Sigmoid colon (tissue), 7 donors: ENCODE results near the gene POLR2B. TPM values are rescaled to one million over a fixed set of nuclear protein-coding genes. Genes with fewer than 3 reads are reported as not detected.

Experiments
- DNase-seq: peaks from one replicate; pipeline ENCODE4 v3.0.0-alpha.2; 2019
- H3K27ac ChIP-seq, 4 donors: fragments of 200-600 bp; sonication (generic); one replicate each; pipeline ENCODE4 v1.5.1; 2016 to 2019; ENCODE audit warnings: mild to moderate bottlenecking in 1 of 4
- H3K27me3 ChIP-seq, 3 donors: fragments of 200-600 bp; sonication (generic); one replicate each; pipeline ENCODE4 v1.5.1; 2019; ENCODE audit warnings: mild to moderate bottlenecking in 1 of 3
- H3K36me3 ChIP-seq, 4 donors: fragments of 200-600 bp; sonication (generic); one replicate each; pipeline ENCODE4 v1.5.1; 2016 to 2019
- H3K4me1 ChIP-seq, 4 donors: fragments of 200-600 bp; sonication (generic); one replicate each; pipeline ENCODE4 v1.5.1; 2017 to 2019
- H3K4me3 ChIP-seq, 4 donors: fragments of 200-600 bp; sonication (generic); one replicate each; pipeline ENCODE4 v1.5.1; 2017 to 2019; ENCODE audit warnings: mild to moderate bottlenecking in 2 of 4, moderate library complexity in 1 of 4
- H3K9me3 ChIP-seq, 4 donors: fragments of 200-600 bp in 3 of 4; sonication (generic) in 3 of 4; one replicate each; pipeline versions ENCODE4 v1.5.1 to v1.6.1; 2013 to 2019
- CTCF ChIP-seq, 4 experiments: fragments of 450-650 bp in 3 of 4; fragments of 200-600 bp in 1 of 4; IDR thresholded peaks; one replicate each; pipeline ENCODE4 v1.5.1; 2016 to 2019; ENCODE audit warnings: antibody characterized with exemption in 4 of 4, mild to moderate bottlenecking in 3 of 4, moderate library complexity in 2 of 4
- EP300 ChIP-seq, 4 donors: sonication (generic); formaldehyde crosslinking; IDR thresholded peaks; one replicate each; pipeline ENCODE4 v1.6.1; 2017; ENCODE audit warnings: antibody characterized with exemption in 4 of 4
- POLR2A ChIP-seq, 2 donors: fragments of 450-650 bp; IDR thresholded peaks; one replicate each; pipeline ENCODE4 v1.6.1; 2016; ENCODE audit warnings: antibody characterized with exemption in 2 of 2, mild to moderate bottlenecking in 2 of 2, moderate library complexity in 2 of 2
- POLR2AphosphoS5 ChIP-seq, 4 donors: sonication (generic); formaldehyde crosslinking; IDR thresholded peaks; one replicate each; pipeline ENCODE4 v1.6.1; 2017; ENCODE audit warnings: antibody characterized with exemption in 4 of 4
- WGBS, 2 donors: extraction: QIAGEN DNeasy Blood & Tissue Kit; methylation state at CpG; one replicate each; pipeline ENCODE4 v1.1.7; 2013; 5-methylcytosine and 5-hydroxymethylcytosine counted together
- intact Hi-C: fragments of 100-400 bp; cut with DNase I; formaldehyde crosslinking; loops from one replicate; pipeline ENCODE4 v1.15.1; 2023
- polyA plus RNA-seq, 3 donors: library from polyadenylated mRNA; stranded (reverse); fragments of 200-250 nt; gene quantifications; one replicate each; pipeline ENCODE4 v1.2.3, GENCODE V29; 2013
- total RNA-seq, 4 donors: library from RNA; depleted of rRNA; stranded (reverse); fragments of >200 nt; gene quantifications; one replicate each; pipeline ENCODE4 v1.1.0, GENCODE V29; 2016
- donor health status: healthy with polysubstance abuse.
- donor health status: Bipolar disorder and iron deficiency.
- donor health status: healthy.

POLR2B gene
- total and polyA plus RNA-seq, 7 donors, result 21.6 to 87.8 (median 57.6) TPM

- Histone ChIP-seq H3K27me3 (no peaks in the 10 kb centered on the region), H3K4me3 (no peak overlapping the region), H3K4me1 (peaks cover 0 to 14% (median 11%) of the 10 kb centered on the region in 4 donors), H3K36me3 (peaks cover 0 to 54% (median 21%) of the 10 kb centered on the region in 4 donors), H3K9me3 (no peaks in the 10 kb centered on the region), H3K27ac (no peak overlapping the region)
- no peak for TF ChIP-seq POLR2AphosphoS5 (IDR thresholded peaks at IDR 0.05)
- TF ChIP-seq CTCF (IDR thresholded peaks at IDR 0.05), result no peak
- no peak for TF ChIP-seq EP300 (IDR thresholded peaks at IDR 0.05)
- TF ChIP-seq POLR2A (IDR thresholded peaks at IDR 0.05), result no peak
- DNase-seq, result no peak
- intact Hi-C loops, result no loop called here
- WGBS, 2 donors, result 98 to 99% methylated on average over 2 of the region's 2 CpGs
Measured at GRCh38 chr4:56961107-56961500, 17.6 kb upstream of the POLR2B start.

- no peak overlapping the region for H3K4me3 ChIP-seq
- H3K36me3 ChIP-seq, result peaks cover 16 to 75% (median 41%) of the 10 kb centered on the region in 4 donors
- no peak for TF ChIP-seq EP300 (IDR thresholded peaks at IDR 0.05)
- TF ChIP-seq POLR2AphosphoS5 (IDR thresholded peaks at IDR 0.05), result no peak
- no peak for TF ChIP-seq CTCF (IDR thresholded peaks at IDR 0.05)
- TF ChIP-seq POLR2A (IDR thresholded peaks at IDR 0.05), result no peak
- H3K9me3 ChIP-seq, result peaks cover 0 to 5% (median 3%) of the 10 kb centered on the region in 4 donors
- no peak overlapping the region for H3K27ac ChIP-seq
- H3K4me1 ChIP-seq, result peaks cover 0 to 22% (median 19%) of the 10 kb centered on the region in 4 donors
- no peaks in the 10 kb centered on the region for H3K27me3 ChIP-seq
- no peak for DNase-seq
- intact Hi-C loops, result no loop called here
- 92 to 93% methylated on average over 2 of the region's 2 CpGs for WGBS, 2 donors
Measured at GRCh38 chr4:56971383-56971782, 7.3 kb upstream of the POLR2B start.

GRCh38 chr4:56972389-56972788 lies 6.3 kb upstream of the POLR2B start:
- Histone ChIP-seq H3K36me3 (peaks cover 16 to 65% (median 34%) of the 10 kb centered on the region in 4 donors), H3K4me3 (no peak overlapping the region), H3K9me3 (peaks cover 0 to 5% (median 3%) of the 10 kb centered on the region in 4 donors), H3K27ac (no peak overlapping the region), H3K27me3 (no peaks in the 10 kb centered on the region), H3K4me1 (peaks cover 0 to 26% (median 22%) of the 10 kb centered on the region in 4 donors)
- no peak for DNase-seq
- WGBS, 2 donors, result 96% methylated on average over 2 of the region's 2 CpGs
- intact Hi-C loops, result no loop called here
- no peak for TF ChIP-seq POLR2A (IDR thresholded peaks at IDR 0.05)
- TF ChIP-seq EP300 (IDR thresholded peaks at IDR 0.05), result no peak
- no peak for TF ChIP-seq CTCF (IDR thresholded peaks at IDR 0.05)
- TF ChIP-seq POLR2AphosphoS5 (IDR thresholded peaks at IDR 0.05), result no peak

- Histone ChIP-seq H3K27me3 (no peaks in the 10 kb centered on the region), H3K4me3 (no peak overlapping the region), H3K36me3 (peaks cover 16 to 61% (median 33%) of the 10 kb centered on the region in 4 donors), H3K27ac (no peak overlapping the region), H3K4me1 (peaks cover 0 to 26% (median 22%) of the 10 kb centered on the region in 4 donors), H3K9me3 (peaks cover 0 to 5% (median 3%) of the 10 kb centered on the region in 4 donors)
- no peak for TF ChIP-seq POLR2A (IDR thresholded peaks at IDR 0.05)
- TF ChIP-seq CTCF (IDR thresholded peaks at IDR 0.05), result no peak
- TF ChIP-seq POLR2AphosphoS5 (IDR thresholded peaks at IDR 0.05), result no peak
- no peak for TF ChIP-seq EP300 (IDR thresholded peaks at IDR 0.05)
- DNase-seq, result no peak
- intact Hi-C loops, result no loop called here
Measured at GRCh38 chr4:56972809-56973208, 5.9 kb upstream of the POLR2B start.

GRCh38 chr4:56973336-56973735 lies 5.4 kb upstream of the POLR2B start:
- intact Hi-C loops, result no loop called here
- TF ChIP-seq POLR2AphosphoS5 (IDR thresholded peaks at IDR 0.05) (no peak), EP300 (IDR thresholded peaks at IDR 0.05) (no peak), CTCF (IDR thresholded peaks at IDR 0.05) (no peak), POLR2A (IDR thresholded peaks at IDR 0.05) (no peak)
- WGBS, 2 donors, result 95 to 99% methylated on average over 3 of the region's 3 CpGs
- Histone ChIP-seq H3K4me1 (peaks cover 0 to 32% (median 22%) of the 10 kb centered on the region in 4 donors), H3K27me3 (no peaks in the 10 kb centered on the region), H3K4me3 (no peak overlapping the region), H3K9me3 (peaks cover 0 to 5% (median 3%) of the 10 kb centered on the region in 4 donors), H3K36me3 (peaks cover 16 to 55% (median 30%) of the 10 kb centered on the region in 4 donors), H3K27ac (no peak overlapping the region)
- DNase-seq, result no peak
